Activated T-cell treated with anti-CD3 and anti-CD28 coated beads, Interleukin-2, amount 50 U/mL, for 1 hour (primary cell): ENCODE results near the gene INSR.
"Not testable (repeated sequence)": the region's sequence is repeated elsewhere in the genome, so short reads cannot be mapped to it uniquely, and the experiment has no call there.

Experiments used
- DNase-seq: peaks from one replicate; pipeline ENCODE4 v3.0.0-alpha.2; 2020

The INSR gene

DNA sequence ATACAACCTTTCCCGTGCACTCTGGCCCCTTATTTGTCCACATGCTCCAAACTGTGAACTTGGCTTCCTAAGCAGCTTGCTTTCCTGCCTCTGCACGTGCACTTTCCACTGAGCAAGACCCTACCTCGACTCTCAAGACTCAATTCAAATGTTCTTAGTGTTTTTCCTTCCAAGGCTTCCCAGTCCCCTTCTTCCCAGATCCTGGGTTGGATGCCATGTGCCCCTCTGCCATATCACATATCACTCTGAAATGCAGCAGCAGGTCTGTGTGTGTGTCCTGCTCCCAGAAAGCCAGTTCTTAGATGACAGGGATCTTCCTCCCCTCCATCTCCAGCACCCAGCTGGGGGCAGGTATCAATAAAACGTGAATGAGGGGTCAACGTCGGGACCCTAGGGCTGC lies 221.7 kb downstream of the INSR start:
- no peak for DNase-seq

- no peak for DNase-seq
Measured at GRCh38 chr19:7069904-7070226, 224.3 kb downstream of the INSR start.

- peak; percentile 98 for DNase-seq
Measured at GRCh38 chr19:7069042-7069903, 224.9 kb downstream of the INSR start, which contains the start of gene ZNF557. TSS of gene ZNF557 (plus strand) at chr19:7069703. CDS start at chr19:7075075, 5,372 bp downstream.

- no peak for DNase-seq
Measured at GRCh38 chr19:7068599-7068998, 225.6 kb downstream of the INSR start.

GRCh38 chr19:7067716-7068115 lies 226.5 kb downstream of the INSR start:
- no peak for DNase-seq

GRCh38 chr19:7067122-7067521 lies 227.1 kb downstream of the INSR start:
- not testable (repeated sequence) for DNase-seq

DNA sequence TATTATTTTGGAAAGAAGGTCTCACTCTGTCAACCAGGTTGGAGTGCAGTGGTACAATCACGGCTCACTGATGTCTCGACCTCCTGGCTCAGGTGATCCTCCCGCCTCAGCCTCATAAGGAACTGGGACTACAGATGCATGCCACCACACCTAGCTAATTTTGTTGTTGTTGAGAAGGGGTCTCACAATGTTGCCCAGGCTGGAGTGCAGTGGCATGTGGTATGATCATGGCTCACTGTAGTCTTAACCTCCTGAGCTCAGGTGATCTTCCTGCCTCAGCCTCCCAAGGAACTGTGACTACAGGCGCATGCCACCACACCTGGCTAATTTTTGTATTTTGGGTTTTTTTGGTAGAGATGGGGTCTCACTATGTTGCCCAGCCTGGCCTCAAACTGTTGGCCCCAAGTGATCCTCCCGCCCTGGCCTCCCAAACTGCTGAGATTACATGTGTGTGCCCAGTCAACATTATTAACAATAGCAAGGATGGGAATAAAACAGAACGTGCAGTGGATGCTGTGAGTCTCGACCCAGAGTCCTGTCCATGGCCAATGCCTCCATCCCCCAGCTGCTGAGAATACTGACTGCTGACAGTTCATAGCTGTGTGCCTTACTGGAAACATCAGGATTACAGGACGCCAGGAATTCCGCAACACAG lies 230.3 kb downstream of the INSR start:
- DNase-seq = no peak

DNA sequence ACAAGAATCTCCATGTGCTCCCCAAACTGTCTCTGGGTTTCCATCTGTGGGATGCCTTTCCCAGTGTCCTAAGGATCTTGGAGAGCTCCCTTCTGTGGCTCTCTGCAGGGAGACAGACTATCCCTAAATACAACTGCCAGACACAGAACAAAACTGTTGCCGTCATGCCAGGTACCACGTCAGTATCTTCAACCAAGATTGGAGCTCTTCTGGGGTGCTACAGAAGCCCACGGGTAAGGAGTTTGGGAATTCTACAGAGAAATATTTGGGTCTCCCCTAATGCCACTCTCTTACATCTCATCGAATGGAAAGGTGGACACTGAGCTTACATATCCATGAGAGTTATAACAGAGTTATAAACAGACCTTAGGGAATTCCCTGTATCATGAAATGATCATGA lies 230.9 kb downstream of the INSR start:
- no peak for DNase-seq
